Fibroblast of skin of right quadriceps (primary cell): Measurements from ENCODE around the gene CTNNA3.
A peak's percentile ranks its signal among the peaks of the same experiment; 100 is the strongest.

Experiments
- DNase-seq: peaks from one replicate; pipeline ENCODE4 v3.0.0-alpha.2; 2013

The CTNNA3 gene

GRCh38 chr10:66927251-66927935 is 768.6 kb downstream of the CTNNA3 start:
- DNase-seq: no peak

GRCh38 chr10:66926841-66927240 is 769.2 kb downstream of the CTNNA3 start:
- no peak for DNase-seq

- DNase-seq: peak; percentile 81
These were observed 769.9 kb downstream of the CTNNA3 start, which contains the start of gene LRRTM3 for GRCh38 chr10:66925896-66926715. Gene LRRTM3, plus strand, starts transcription at chr10:66926036.

GRCh38 chr10:66925373-66925772 is 770.6 kb downstream of the CTNNA3 start:
- DNase-seq: no peak

- DNase-seq: no peak
These were observed 771.2 kb downstream of the CTNNA3 start for GRCh38 chr10:66924674-66925345.

GRCh38 chr10:66919248-66919647 is 776.7 kb downstream of the CTNNA3 start:
- no peak for DNase-seq

- DNase-seq: no peak
These were observed 778.9 kb downstream of the CTNNA3 start for GRCh38 chr10:66917104-66917503.

- no peak for DNase-seq
These were observed 780.0 kb downstream of the CTNNA3 start for GRCh38 chr10:66916030-66916429.

- DNase-seq: no peak
These were observed 785.3 kb downstream of the CTNNA3 start for GRCh38 chr10:66910671-66911070.

- DNase-seq: no peak
These were observed 803.1 kb downstream of the CTNNA3 start for GRCh38 chr10:66892871-66893270.

- no peak for DNase-seq
These were observed 807.8 kb downstream of the CTNNA3 start for GRCh38 chr10:66888237-66888636.

GRCh38 chr10:66886848-66887247 is 809.1 kb downstream of the CTNNA3 start:
- DNase-seq: no peak

- DNase-seq: no peak
These were observed 813.7 kb downstream of the CTNNA3 start for GRCh38 chr10:66882271-66882670.

- no peak for DNase-seq
These were observed 814.2 kb downstream of the CTNNA3 start for GRCh38 chr10:66881814-66882213.

- no peak for DNase-seq
These were observed 815.2 kb downstream of the CTNNA3 start for GRCh38 chr10:66880826-66881225.

- DNase-seq: no peak
These were observed 815.7 kb downstream of the CTNNA3 start for GRCh38 chr10:66880292-66880691.

GRCh38 chr10:66877361-66877760 is 818.6 kb downstream of the CTNNA3 start:
- no peak for DNase-seq

GRCh38 chr10:66869635-66870034 is 826.4 kb downstream of the CTNNA3 start:
- no peak for DNase-seq

- DNase-seq: peak; percentile 4
These were observed 833.2 kb downstream of the CTNNA3 start for GRCh38 chr10:66862687-66863258.

- no peak for DNase-seq
These were observed 835.5 kb downstream of the CTNNA3 start for GRCh38 chr10:66860376-66860945.

- no peak for DNase-seq
These were observed 843.2 kb downstream of the CTNNA3 start for GRCh38 chr10:66852811-66853210.

- DNase-seq: no peak
These were observed 847.1 kb downstream of the CTNNA3 start for GRCh38 chr10:66848856-66849255.
